ENCODE data around the gene ANTKMT.

Gene ANTKMT

GRCh38 chr16:739560-740458 lies 18.9 kb downstream of the ANTKMT start:
- DNase-seq (ENCODE audit: low read depth in 1 of 2, low spot score in 1 of 2), result no peak
- peak overlapping the region; percentile 73 for H3K27ac ChIP-seq (replicated peaks)
- H3K27me3 ChIP-seq (ENCODE audit: insufficient read depth, poor library complexity, severe bottlenecking), result no peaks in the 10 kb centered on the region
- no peak for TF ChIP-seq CTCF (IDR thresholded peaks at IDR 0.05; ENCODE audit: insufficient read depth, low read length)
- TF ChIP-seq SPI1 (IDR thresholded peaks at IDR 0.05; ENCODE audit: borderline replicate concordance, low read depth), result no peak
- peak overlapping the region; percentile 99 for H3K4me3 ChIP-seq (replicated peaks; ENCODE audit: insufficient read depth, low read length)

DNA sequence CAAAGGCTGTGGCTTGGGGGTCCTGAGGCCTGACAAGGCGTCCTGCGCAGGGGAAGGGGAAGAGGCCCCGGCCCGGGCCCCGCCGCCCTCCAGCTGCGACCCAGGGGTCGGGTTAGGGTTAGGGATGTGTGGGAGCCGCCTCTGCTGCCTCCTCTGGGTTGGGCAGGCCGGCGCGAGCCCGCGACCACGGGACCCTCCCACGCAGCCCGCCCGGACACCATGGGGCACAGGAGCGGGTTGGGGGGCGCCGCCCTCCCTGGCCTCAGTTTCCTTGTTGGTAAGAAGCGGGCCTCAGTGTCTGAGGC lies 19.5 kb downstream of the ANTKMT start:
- peak overlapping the region; percentile 73 for H3K27ac ChIP-seq (replicated peaks)
- H3K4me3 ChIP-seq (replicated peaks; ENCODE audit: insufficient read depth, low read length), result peak overlapping the region; percentile 99
- no peaks in the 10 kb centered on the region for H3K27me3 ChIP-seq (ENCODE audit: insufficient read depth, poor library complexity, severe bottlenecking)
- no peak for DNase-seq (ENCODE audit: low read depth in 1 of 2, low spot score in 1 of 2)
- no peak for TF ChIP-seq POLR2AphosphoS5 (IDR thresholded peaks at IDR 0.05; ENCODE audit: low read depth)
- TF ChIP-seq, protein P1, sequence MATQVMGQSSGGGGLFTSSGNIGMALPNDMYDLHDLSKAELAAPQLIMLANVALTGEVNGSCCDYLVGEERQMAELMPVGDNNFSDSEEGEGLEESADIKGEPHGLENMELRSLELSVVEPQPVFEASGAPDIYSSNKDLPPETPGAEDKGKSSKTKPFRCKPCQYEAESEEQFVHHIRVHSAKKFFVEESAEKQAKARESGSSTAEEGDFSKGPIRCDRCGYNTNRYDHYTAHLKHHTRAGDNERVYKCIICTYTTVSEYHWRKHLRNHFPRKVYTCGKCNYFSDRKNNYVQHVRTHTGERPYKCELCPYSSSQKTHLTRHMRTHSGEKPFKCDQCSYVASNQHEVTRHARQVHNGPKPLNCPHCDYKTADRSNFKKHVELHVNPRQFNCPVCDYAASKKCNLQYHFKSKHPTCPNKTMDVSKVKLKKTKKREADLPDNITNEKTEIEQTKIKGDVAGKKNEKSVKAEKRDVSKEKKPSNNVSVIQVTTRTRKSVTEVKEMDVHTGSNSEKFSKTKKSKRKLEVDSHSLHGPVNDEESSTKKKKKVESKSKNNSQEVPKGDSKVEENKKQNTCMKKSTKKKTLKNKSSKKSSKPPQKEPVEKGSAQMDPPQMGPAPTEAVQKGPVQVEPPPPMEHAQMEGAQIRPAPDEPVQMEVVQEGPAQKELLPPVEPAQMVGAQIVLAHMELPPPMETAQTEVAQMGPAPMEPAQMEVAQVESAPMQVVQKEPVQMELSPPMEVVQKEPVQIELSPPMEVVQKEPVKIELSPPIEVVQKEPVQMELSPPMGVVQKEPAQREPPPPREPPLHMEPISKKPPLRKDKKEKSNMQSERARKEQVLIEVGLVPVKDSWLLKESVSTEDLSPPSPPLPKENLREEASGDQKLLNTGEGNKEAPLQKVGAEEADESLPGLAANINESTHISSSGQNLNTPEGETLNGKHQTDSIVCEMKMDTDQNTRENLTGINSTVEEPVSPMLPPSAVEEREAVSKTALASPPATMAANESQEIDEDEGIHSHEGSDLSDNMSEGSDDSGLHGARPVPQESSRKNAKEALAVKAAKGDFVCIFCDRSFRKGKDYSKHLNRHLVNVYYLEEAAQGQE (IDR thresholded peaks at IDR 0.05; ENCODE audit: insufficient replicate concordance, low read depth), result no peak
- TF ChIP-seq GABPA (IDR thresholded peaks at IDR 0.05; ENCODE audit: low read depth), result no peak
- no peak for TF ChIP-seq CTCF (IDR thresholded peaks at IDR 0.05; ENCODE audit: insufficient read depth, low read length)
- TF ChIP-seq SPI1 (IDR thresholded peaks at IDR 0.05; ENCODE audit: borderline replicate concordance, low read depth), result no peak

GRCh38 chr16:740764-741505 lies 20.0 kb downstream of the ANTKMT start, which contains the start of gene CIAO3:
CIAO3 (minus strand) TSS chr16:740997; CDS start chr16:740985, 12 bp downstream.
- Histone ChIP-seq H3K27ac (replicated peaks) (peak within 1 kb of the TSS; percentile 73), H3K4me3 (replicated peaks; ENCODE audit: insufficient read depth, low read length) (peak within 1 kb of the TSS; percentile 99), H3K27me3 (ENCODE audit: insufficient read depth, poor library complexity, severe bottlenecking) (no peaks in the 10 kb centered on the region)
- TF ChIP-seq CTCF (IDR thresholded peaks at IDR 0.05; ENCODE audit: insufficient read depth, low read length) (peak; percentile 86), GABPA (IDR thresholded peaks at IDR 0.05; ENCODE audit: low read depth) (no peak), SPI1 (IDR thresholded peaks at IDR 0.05; ENCODE audit: borderline replicate concordance, low read depth) (no peak), POLR2AphosphoS5 (IDR thresholded peaks at IDR 0.05; ENCODE audit: low read depth) (peak; percentile 99)
- TF ChIP-seq, protein P1 (IDR thresholded peaks at IDR 0.05; ENCODE audit: insufficient replicate concordance, low read depth), result peak; percentile 35
- peak; percentile 86 to 89 for DNase-seq (ENCODE audit: low read depth in 1 of 2, low spot score in 1 of 2)

Data from HL-60 (cell line).